Osteoblast (primary cell): Measurements from ENCODE around the gene KIF15. TPM values are rescaled to one million over a fixed set of nuclear protein-coding genes. Genes with fewer than 3 reads are reported as not detected.

ENCODE experiments used
- DNase-seq: peaks from one replicate; pipeline ENCODE4 v3.0.0; 2011; ENCODE audit warnings: low spot score, mixed read lengths; ENCODE audit not compliant: insufficient read length; ENCODE audit errors: missing footprints
- H2AFZ ChIP-seq: 2 replicates; pipeline ENCODE4 v1.6.0; 2011; ENCODE audit warnings: mild to moderate bottlenecking, low read length
- H3K27ac ChIP-seq: 2 replicates; pipeline ENCODE4 v1.5.1; 2011; ENCODE audit warnings: mild to moderate bottlenecking, low read depth, low read length, moderate library complexity
- H3K27me3 ChIP-seq: 2 replicates; pipeline ENCODE4 v1.6.0; 2012; ENCODE audit warnings: mild to moderate bottlenecking, control low read depth, inconsistent platforms, low read length, moderate library complexity; ENCODE audit not compliant: insufficient read depth
- H3K36me3 ChIP-seq: 2 replicates; pipeline ENCODE4 v1.5.1; 2011; ENCODE audit warnings: mild to moderate bottlenecking, low read length, control low read depth, moderate library complexity; ENCODE audit not compliant: insufficient read depth
- H3K4me1 ChIP-seq: 2 replicates; pipeline ENCODE4 v1.5.1; 2011; ENCODE audit warnings: mild to moderate bottlenecking, low read length, control low read depth, moderate library complexity; ENCODE audit not compliant: insufficient read depth
- H3K4me2 ChIP-seq: 2 replicates; pipeline ENCODE4 v1.6.0; 2011; ENCODE audit warnings: mild to moderate bottlenecking, low read length; ENCODE audit not compliant: insufficient read depth
- H3K4me3 ChIP-seq: fragments of 200-600 bp; sonication (generic); 3 replicates; pipeline ENCODE4 v1.5.1; 2012; ENCODE audit warnings: mild to moderate bottlenecking, low read length, inconsistent platforms; ENCODE audit not compliant: insufficient read depth
- H3K79me2 ChIP-seq: 2 replicates; pipeline ENCODE4 v1.6.0; 2012; ENCODE audit warnings: mild to moderate bottlenecking, low read length, control low read depth, inconsistent platforms; ENCODE audit not compliant: insufficient read depth
- H3K9me3 ChIP-seq: 2 replicates; pipeline ENCODE4 v1.5.1; 2011; ENCODE audit warnings: low read depth, low read length, control low read depth
- H4K20me1 ChIP-seq: 2 replicates; pipeline ENCODE4 v1.6.0; 2012; ENCODE audit warnings: mild to moderate bottlenecking, low read length, control low read depth; ENCODE audit not compliant: insufficient read depth
- total RNA-seq: library from RNA; depleted of rRNA; stranded (reverse); fragments of >200 nt; gene quantifications from 2 replicates; pipeline ENCODE4 v1.2.3, GENCODE V29; 2012
- TF ChIP-seq, protein P1 (sequence below): IDR thresholded peaks from 2 replicates; pipeline ENCODE4 v1.5.1; 2011; ENCODE audit warnings: mild to moderate bottlenecking, low read depth, low read length, moderate library complexity; ENCODE audit errors: extremely low read depth

KIF15 gene
- total RNA-seq, 1 donor, result 1.8 TPM

DNA sequence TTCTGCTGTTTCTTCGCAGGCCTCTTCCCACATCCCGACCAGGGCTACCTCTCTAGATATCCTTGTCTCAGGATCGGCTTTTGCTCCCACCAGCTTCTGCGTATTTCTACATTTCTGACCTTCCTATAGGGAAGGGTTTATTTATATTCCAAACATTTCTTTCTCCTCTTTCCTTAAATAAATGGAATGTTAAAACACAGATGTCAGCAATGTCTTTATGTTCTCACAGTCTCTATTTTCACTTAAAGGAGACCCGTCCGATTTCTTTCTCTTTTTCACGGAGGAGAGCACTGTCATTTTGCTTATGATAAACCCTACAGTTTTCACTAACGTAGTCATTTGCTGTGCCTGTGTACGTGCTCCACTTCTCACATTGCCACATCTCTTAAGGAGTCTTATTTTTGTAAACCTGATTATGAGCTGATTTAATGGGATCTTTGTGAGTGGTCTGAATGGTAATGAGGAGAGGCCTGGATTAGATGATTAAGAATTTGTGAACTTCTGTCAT, 630 bp downstream of the KIF15 start:
- Histone ChIP-seq H2AFZ (peak overlapping the region; percentile 94), H3K36me3 (peaks cover 5% of the 10 kb centered on the region), H3K4me2 (peak overlapping the region; percentile 96), H3K9me3 (no peaks in the 10 kb centered on the region), H3K79me2 (peaks cover 60% of the 10 kb centered on the region), H3K27ac (peak overlapping the region; percentile 42), H4K20me1 (no peaks in the 10 kb centered on the region), H3K4me1 (peaks cover 7% of the 10 kb centered on the region), H3K27me3 (no peaks in the 10 kb centered on the region), H3K4me3 (peak overlapping the region; percentile 79)
- TF ChIP-seq, protein P1, sequence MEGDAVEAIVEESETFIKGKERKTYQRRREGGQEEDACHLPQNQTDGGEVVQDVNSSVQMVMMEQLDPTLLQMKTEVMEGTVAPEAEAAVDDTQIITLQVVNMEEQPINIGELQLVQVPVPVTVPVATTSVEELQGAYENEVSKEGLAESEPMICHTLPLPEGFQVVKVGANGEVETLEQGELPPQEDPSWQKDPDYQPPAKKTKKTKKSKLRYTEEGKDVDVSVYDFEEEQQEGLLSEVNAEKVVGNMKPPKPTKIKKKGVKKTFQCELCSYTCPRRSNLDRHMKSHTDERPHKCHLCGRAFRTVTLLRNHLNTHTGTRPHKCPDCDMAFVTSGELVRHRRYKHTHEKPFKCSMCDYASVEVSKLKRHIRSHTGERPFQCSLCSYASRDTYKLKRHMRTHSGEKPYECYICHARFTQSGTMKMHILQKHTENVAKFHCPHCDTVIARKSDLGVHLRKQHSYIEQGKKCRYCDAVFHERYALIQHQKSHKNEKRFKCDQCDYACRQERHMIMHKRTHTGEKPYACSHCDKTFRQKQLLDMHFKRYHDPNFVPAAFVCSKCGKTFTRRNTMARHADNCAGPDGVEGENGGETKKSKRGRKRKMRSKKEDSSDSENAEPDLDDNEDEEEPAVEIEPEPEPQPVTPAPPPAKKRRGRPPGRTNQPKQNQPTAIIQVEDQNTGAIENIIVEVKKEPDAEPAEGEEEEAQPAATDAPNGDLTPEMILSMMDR, result no peak
- DNase-seq, result peak; percentile 31

DNA sequence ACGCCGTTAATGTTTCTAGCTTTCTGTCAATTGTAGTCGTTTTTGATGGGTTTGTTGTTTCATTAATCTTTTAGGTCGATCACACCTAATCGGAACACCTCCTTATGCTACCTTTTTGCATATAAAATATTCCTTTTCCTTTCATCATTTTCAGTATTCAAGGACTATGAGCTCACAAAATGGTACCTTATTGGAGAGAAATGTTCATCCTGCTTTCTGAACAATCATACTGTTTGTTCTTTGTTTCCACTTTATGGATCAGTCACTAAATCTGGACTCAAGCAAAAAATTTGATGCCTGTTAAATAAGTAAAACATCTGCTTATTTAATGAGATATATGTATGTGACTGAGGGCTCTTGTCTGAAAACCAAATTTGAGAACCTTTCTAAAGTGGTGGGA, 1.1 kb downstream of the KIF15 start:
- Histone ChIP-seq H3K27ac (peak overlapping the region; percentile 24), H3K79me2 (peaks cover 58% of the 10 kb centered on the region)

DNA sequence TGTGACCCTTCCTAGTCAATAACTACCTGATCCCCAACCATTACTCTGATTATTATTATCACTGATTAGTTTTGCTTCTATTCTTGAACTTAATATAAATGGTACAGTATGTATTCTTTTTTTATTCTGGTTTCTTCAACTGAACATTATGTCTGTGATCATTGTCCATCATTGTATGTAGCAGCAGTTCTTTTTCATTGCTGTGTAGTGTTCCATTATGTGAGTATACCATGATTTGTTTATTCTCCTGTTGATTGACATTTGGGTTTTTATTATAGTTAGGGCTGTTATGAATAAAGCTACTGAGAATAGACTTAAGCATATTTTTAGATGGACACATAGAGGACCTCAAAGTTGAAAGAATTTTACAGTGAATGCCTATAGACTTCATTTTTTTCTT, 2.7 kb downstream of the KIF15 start:
- Histone ChIP-seq H4K20me1 (no peaks in the 10 kb centered on the region), H3K4me2 (no peak overlapping the region), H3K4me1 (peaks cover 7% of the 10 kb centered on the region), H3K4me3 (no peak overlapping the region), H3K9me3 (no peaks in the 10 kb centered on the region), H2AFZ (no peak overlapping the region), H3K27me3 (no peaks in the 10 kb centered on the region), H3K36me3 (peaks cover under 1% of the 10 kb centered on the region), H3K79me2 (peaks cover 63% of the 10 kb centered on the region), H3K27ac (no peak overlapping the region)
- TF ChIP-seq, protein P1, result no peak
- DNase-seq, result no peak

More for the DNA sequence above, 1.1 kb downstream of the KIF15 start:
- H3K36me3 ChIP-seq, result peaks cover 5% of the 10 kb centered on the region
- peak; percentile 26 for DNase-seq
- TF ChIP-seq, protein P1, result no peak
- peaks cover 7% of the 10 kb centered on the region for H3K4me1 ChIP-seq
- peak overlapping the region; percentile 94 for H2AFZ ChIP-seq
- H3K4me3 ChIP-seq, result peak overlapping the region; percentile 79
- H3K4me2 ChIP-seq, result peak overlapping the region; percentile 96
- H3K27me3 ChIP-seq, result no peaks in the 10 kb centered on the region
- no peaks in the 10 kb centered on the region for H4K20me1 ChIP-seq
- H3K9me3 ChIP-seq, result no peaks in the 10 kb centered on the region

DNA sequence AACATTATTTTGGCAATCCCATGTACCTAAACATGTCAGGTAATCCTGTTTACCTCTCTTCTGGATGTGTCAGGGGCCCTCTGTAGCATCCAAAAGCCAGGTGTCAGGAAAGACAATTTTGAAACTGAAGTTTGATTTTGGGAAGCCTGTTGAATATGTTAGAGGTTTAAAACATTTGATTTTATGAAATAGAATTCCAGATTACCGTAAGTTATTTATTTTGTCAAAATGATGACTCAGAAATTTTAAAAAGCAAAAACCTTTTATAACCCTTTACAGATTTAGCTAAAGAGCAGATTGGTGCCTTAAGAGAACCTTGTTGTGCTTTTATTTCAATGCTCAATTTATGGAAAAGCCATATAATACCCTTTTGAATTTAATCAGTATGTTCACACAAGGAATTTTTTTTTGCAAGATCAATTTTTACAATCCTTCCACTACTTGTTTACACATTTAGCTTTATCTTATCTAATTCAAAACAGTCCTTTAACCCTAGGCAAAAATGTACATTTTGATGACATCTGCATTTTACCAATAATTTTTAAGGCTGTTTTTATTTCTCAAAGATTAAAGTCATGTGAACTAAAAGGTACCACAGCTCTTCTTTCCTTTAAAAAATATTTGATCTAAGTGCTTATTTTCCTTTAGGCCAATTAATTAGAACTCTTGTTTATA, 10.0 kb downstream of the KIF15 start:
- DNase-seq, result no peak
- Histone ChIP-seq H3K27me3 (no peaks in the 10 kb centered on the region), H3K9me3 (peaks cover 5% of the 10 kb centered on the region), H3K4me1 (no peaks in the 10 kb centered on the region), H4K20me1 (no peaks in the 10 kb centered on the region), H3K27ac (no peak overlapping the region), H3K79me2 (peaks cover 43% of the 10 kb centered on the region), H2AFZ (no peak overlapping the region), H3K4me3 (no peak overlapping the region), H3K4me2 (no peak overlapping the region), H3K36me3 (no peaks in the 10 kb centered on the region)
- TF ChIP-seq, protein P1, result no peak
